GM18951 (cell line): ENCODE measurements around the gene UNC119.
"Not testable (repeated sequence)": the region's sequence is repeated elsewhere in the genome, so short reads cannot be mapped to it uniquely, and the experiment has no call there.

Source experiments
- POLR2A ChIP-seq: IDR thresholded peaks from 4 replicates; pipeline ENCODE4 v1.6.1; 2011; ENCODE audit warnings: mild to moderate bottlenecking; ENCODE audit not compliant: insufficient read length, insufficient read depth; ENCODE audit errors: extremely low read depth
- in situ Hi-C: fragments of 300-500 bp; cut with MboI; formaldehyde crosslinking; loops from one replicate; pipeline ENCODE4 v1.12.0; 2022; ENCODE audit warnings: low sequenced_read_pairs, mixed read lengths, inconsistent platforms; ENCODE audit not compliant: unreplicated experiment

The UNC119 gene

GRCh38 chr17:28532050-28532960 lies 20.1 kb downstream of the UNC119 start:
- in situ Hi-C loops: no loop called here
- TF ChIP-seq POLR2A: no peak

- in situ Hi-C loops: no loop called here
- TF ChIP-seq POLR2A: no peak
These were observed 21.5 kb downstream of the UNC119 start for GRCh38 chr17:28530926-28531325.

DNA sequence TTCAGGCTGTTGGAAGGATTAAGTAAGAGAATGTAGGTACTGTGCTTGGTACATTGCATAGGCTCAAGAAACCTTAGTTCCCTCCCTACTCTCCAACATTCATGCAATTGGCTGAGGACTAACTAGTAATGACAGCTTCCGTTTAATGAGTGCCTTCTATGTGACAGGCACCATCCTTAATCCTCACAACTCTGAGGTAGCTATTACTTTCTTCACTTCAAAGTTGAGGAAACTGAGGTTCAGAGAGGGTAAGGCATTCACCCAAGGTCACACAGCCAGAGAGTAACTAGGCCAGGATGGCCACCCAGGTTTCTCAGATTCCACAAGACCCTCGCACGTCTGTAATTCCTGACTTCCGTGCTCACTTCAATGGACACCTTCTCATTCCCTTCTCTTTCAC lies 22.2 kb downstream of the UNC119 start:
- in situ Hi-C loops: no loop called here

GRCh38 chr17:28529013-28529400 lies 23.4 kb downstream of the UNC119 start:
- in situ Hi-C loops: no loop called here
- no peak for TF ChIP-seq POLR2A

More for the DNA sequence above, 22.2 kb downstream of the UNC119 start:
- no peak for TF ChIP-seq POLR2A

GRCh38 chr17:28528327-28529012 lies 24.0 kb downstream of the UNC119 start:
- in situ Hi-C loops: no loop called here
- TF ChIP-seq POLR2A: no peak

DNA sequence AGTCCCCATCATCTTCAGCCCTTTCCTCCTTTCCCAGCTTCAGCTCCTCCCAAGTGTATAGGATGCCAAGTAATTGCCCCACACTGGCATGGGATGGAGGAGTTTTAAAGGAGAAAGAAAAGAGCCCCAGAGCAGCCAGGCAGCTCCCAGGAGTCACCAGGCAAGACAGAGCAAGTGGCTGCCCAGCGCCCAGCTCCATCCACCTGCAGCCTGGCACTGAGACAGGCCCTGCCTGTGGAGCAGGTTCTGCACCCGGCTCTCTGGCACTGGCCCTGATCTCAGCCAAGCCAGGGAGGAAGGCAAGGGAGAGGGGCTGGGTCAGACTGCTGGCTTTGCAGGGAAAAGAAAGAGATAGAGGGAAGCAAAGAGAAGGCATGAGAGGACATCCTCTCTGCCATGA lies 24.6 kb downstream of the UNC119 start:
- no peak for TF ChIP-seq POLR2A
- in situ Hi-C loops: no loop called here

DNA sequence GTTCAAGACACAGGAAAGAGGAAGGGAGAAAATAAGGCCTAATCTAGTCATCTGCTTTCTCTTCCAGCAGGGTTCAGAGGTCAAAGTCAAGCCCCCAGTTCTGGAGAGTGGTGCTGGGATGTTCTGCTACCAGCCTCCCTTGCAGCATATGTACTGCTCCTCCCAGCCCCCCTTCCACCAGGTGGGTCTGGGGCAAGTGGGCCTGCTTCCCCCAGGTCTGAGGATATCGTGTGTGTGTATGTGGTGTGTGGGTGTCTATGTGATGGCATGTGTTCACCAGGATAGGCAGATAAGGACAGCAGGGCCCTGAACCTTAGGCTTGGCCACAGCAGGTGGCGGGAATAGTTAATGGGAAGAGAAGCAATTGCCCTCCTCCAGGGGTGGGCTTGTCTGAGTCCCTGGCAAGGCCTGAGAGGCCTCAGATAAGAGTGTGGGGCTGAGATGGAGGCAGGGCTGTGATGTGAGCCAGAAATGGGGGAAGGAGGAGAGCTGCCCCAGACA lies 25.2 kb downstream of the UNC119 start:
- TF ChIP-seq POLR2A: no peak
- in situ Hi-C loops: no loop called here

- in situ Hi-C loops: no loop called here
- TF ChIP-seq POLR2A: no peak
These were observed 26.0 kb downstream of the UNC119 start for GRCh38 chr17:28526381-28526780.

DNA sequence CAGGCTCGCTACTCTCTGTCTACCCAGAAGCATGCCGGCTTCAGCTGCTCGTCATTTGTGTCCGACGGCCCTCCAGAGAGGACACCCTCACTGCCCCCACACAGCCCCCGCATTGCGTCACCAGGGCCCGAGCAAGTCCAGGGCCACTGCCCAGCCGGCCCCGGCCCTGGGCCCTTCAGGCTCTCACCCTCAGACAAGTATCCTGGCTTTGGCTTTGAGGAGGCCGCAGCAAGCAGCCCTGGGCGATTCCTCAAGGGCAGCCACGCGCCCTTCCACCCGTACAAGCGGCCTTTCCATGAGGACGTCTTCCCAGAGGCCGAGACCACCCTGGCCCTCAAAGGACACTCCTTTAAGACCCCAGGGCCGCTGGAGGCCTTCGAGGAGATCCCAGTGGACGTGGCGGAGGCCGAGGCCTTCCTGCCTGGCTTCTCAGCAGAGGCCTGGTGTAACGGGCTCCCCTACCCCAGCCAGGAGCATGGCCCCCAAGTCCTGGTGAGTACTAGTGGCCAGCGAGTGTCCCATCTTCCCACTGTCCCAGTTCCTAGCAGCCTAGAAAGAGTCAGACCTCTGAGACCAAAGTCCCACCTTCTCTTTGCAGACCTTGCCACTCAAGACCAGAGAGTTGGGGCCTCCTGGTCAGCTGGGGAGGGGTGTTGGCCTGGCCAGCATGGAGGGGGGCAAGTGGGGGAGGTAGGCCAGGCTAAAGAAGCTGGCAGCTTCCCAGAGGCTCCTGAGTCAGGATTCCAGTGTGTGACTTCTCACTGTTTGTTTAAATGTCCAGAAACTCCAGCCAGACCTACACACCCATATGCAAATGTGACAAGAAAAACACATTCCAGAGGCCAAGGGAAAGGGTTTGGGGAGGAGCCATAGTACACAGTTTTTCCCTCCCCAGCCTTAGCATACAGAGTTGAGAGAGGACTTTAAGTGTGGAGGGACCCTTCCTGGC lies 27.7 kb downstream of the UNC119 start:
- in situ Hi-C loops: no loop called here
- no peak for TF ChIP-seq POLR2A

GRCh38 chr17:28523876-28524275 lies 28.5 kb downstream of the UNC119 start:
- no peak for TF ChIP-seq POLR2A
- in situ Hi-C loops: no loop called here

DNA sequence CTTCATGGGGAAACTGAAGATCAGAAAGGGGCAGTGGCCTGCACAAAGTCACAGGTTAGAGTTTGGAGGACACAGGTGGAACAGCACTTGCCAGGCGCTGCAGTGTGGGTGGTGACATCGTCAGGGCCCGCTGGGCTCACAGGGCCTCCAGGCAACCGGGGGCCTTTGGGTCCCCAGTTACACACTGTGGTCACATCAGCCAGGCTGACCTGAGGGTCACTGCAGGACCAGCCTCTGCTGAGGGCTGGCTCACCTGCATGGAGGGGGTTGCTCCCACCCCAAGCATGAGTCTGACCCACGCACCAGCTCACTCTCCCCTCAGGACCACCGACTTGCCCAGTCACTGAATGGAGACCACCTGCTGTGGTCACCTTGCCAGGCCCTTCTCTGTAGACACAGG lies 29.2 kb downstream of the UNC119 start:
- in situ Hi-C loops: no loop called here
- no peak for TF ChIP-seq POLR2A

GRCh38 chr17:28522281-28522680 lies 30.1 kb downstream of the UNC119 start:
- in situ Hi-C loops: not testable (repeated sequence)
